GM21529 (cell line): ENCODE results near the gene KMT5B.

Experiments
- ATAC-seq: cut with Tn5 transposase; IDR thresholded peaks from one replicate; pipeline ENCODE4 v1.9.1; 2021; ENCODE audit not compliant: unreplicated experiment

The KMT5B gene

GRCh38 chr11:68216171-68216938 lies 3.3 kb upstream of the KMT5B start:
- no peak for ATAC-seq

- no peak for ATAC-seq
Measured at GRCh38 chr11:68215524-68216170, 2.6 kb upstream of the KMT5B start.

DNA sequence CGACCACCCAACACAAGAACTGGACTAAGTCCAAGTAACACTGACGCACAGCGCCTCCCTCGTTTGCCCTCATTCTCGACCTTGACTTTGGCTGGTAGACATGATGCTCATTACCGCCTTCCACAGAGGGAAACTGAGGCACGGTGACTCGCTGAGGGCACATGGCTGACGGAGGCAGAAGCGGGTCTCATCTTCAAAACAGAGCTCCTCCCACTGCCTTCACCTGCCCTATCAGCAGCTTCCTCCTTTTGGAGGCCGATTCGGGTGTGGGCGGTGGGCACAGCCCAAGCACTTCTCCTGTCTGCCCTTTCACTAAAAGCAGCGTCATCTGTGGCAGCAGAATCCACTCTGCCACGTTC lies 2.0 kb upstream of the KMT5B start:
- no peak for ATAC-seq

DNA sequence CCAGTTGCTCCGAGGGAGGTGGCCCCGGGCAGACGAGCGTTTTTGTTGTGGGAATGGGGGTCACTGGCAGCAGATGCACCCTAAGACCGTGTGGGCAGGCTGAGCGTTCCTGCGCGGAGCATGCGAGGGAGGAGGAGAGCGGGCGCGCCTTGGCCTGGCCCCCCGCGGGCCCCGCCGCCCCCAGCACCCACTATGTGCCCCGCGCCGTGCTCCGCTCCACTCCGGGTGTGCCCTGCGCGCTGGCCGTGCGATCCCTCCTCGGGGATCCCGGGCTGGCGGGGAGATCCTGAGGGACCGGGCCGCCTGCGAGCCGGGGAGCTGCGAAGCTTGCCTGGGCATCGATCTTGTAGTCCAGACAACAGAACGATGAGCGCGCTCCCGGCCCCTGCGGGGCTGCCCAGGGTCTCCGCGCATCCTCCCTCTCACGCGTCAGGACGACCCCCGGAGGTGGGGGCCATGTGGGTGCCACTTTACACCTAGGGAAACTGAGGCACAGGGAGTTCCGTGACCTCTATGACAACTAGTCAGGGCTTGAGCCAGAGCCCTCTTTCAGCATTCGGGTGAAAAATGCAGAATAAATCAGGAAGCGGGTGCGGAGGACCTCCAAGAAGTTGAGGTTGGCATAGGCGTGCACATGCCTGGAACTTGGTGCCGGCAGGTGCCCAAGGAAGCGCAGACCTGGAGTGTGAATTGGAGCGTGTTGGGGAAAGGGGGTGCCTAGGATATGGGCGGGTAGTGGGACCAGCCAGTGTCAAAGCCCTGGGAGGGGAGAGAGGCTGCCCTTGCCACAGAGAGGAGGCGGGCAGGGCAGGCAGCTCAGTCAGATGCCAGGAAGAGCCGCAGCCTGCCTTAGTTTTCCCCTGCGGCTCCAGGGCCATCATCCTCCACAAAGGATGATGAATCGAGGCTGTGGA lies 1.3 kb upstream of the KMT5B start:
- ATAC-seq = no peak

DNA sequence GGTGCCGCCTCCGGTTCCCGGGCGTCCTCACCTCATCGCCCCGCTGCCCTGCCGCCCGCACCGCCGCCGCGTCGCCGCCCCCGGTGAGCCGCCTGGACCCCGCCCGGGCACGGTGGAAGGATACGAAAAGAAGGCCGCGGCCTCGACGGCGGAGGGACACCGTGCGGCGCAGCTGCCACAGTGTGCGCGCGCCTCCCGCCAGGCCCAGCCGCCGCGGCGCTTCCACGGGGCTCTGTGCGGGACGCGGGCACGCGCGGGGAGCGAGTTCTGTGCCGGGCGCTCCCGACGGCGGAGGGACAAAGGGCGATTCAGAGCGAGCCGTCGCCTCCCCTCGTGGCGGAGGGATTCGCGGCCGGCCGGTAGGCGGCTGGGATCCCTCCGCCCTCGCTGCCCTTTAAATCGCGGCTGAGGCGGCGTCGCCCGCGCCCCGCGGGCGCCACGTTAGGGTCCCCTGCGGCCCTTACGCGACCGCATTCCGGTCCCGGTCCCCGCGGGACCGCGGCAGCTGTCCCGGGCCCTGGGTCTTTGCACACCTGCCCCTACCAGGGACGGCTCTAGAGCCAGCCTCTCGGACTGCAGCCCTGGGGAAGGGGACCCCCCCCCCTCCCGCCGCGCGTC lies 568 bp upstream of the KMT5B start:
- ATAC-seq = peak; percentile 38

GRCh38 chr11:68212421-68213134 lies 518 bp downstream of the KMT5B start:
- ATAC-seq = peak; percentile 56

DNA sequence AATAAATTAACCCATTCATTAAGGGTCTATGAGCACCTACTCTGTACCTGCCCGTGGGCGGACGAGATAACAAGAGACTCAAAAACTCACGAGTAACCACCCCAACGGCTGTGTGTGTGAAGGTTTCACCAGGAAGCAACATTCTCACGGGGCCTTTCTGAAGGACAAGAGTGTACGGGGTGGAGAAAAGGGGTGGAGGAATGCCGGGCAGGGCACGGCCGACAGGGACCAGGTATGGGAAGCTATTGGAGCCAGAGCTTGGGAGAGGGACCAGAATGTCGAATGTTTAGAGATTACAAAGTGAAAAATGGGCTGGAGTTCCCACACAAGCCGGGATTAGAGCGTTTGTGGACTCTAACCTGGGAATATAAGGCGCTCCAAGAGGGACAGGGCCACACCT lies 1.6 kb downstream of the KMT5B start:
- no peak for ATAC-seq

GRCh38 chr11:68206211-68206610 lies 6.9 kb downstream of the KMT5B start:
- no peak for ATAC-seq

- ATAC-seq = no peak
Measured at GRCh38 chr11:68204402-68204801, 8.7 kb downstream of the KMT5B start.

DNA sequence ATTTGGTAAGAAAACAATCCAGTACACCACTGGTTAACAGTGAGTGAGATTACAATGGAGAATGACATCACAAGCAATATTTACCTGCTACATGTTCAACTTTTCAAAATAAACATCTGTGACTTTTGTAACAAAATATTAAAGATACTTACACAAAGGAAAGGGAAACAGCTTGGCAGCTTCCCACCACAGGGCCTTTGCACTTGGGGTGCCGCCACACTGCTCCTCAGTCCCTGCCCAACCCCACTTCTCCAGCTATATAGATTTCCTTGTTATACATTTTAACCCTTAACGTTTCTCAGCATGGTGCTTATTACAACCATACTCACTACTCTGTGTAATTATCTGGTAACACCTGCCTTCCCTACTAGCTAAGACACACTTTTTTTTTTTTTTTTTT lies 10.9 kb downstream of the KMT5B start:
- no peak for ATAC-seq

- ATAC-seq = no peak
Measured at GRCh38 chr11:68201492-68201891, 11.6 kb downstream of the KMT5B start.

- ATAC-seq = no peak
Measured at GRCh38 chr11:68200639-68201038, 12.5 kb downstream of the KMT5B start.

DNA sequence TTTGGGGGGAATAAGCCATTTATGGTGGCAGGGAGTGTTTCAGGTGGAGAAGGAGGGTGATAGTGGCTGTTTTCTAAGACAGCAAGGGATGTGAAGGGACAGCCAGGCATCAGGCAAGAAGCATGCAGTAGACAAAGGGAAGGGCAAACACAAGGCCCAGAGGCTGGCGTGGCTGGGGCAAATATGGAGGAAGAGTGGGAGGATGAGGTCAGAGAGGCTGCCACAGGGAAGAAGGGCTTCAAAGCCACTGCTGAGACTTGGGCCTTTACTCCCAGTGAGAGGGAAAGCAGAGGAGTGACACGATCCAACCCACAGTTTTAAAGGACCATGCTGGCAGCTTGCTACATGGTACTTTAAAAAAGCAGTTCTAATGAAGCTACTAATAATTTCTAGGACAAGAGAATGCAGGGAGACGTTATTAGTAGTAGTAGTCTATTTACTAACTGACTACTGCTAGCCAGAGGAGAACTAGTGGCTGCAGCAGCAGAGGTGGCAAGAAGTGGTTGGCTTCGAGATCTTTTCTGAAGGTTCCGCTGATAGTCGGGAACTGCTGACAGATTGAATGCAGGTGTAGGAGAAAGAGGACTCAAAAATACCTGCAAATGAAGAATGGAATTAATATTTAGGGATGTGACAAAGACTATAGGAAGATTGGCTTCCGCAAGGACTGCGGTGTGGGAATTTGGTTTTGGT lies 13.7 kb downstream of the KMT5B start:
- no peak for ATAC-seq

DNA sequence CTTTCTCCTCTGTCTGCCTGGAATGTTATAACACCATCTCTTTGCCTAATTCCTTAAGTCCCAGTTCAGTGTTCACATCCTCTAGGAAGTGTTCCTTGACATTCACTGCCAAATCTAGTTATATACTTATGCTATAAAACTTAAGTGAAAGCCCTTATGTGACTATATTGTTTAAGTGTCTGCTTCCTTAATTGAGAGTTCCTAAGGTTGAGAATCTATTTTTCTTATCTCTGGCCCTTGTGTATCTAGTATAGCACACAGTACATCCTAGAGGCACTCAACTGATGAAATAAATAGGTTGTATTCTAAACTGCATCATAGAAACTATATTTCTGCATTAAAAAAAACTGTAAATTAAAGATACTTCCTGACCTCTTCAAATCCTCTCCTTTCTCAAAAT lies 16.9 kb downstream of the KMT5B start:
- ATAC-seq = no peak

GRCh38 chr11:68194675-68195294 lies 18.3 kb downstream of the KMT5B start:
- no peak for ATAC-seq

GRCh38 chr11:68193018-68193417 lies 20.1 kb downstream of the KMT5B start:
- no peak for ATAC-seq

DNA sequence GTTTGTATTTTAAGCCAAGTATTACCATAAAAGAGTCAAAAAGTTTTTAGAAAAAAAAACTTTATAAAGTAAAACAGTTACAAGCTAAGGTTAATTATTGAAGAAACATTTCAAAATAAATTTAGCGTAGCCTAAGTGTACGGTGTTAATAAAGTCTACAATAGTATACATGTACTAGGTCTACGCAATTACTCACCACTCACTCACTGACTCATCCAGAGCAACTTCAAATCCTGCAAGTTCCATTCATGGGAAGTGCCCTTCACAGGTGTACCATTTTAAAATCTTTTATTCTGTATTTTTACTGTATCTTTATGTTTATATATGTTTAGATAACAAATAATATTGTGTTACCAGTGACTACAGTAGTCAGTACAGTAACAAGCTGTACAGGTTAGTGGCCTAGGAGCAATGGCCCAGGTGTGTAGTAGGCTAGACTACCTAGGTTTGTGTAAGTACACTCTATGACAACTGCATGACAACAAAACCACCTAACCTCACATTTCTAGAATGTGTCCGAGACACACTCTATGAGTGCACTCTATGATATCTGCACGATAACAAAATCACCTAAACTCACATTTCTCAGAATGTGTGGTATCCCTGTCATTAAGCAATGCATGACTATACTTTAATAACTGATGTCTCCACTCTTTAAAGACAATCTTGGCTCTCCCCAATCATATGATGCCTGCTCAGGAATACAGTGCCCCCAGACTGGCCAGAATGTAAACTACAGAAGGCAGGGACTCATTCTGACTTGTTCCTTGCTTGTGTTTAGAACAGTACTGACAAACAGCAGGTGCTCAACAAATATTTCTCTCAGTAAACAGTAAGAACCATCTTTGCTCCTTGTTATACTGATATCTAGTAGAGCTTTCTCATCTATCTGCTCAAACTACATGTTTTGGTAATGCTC lies 21.2 kb downstream of the KMT5B start:
- no peak for ATAC-seq

- ATAC-seq = no peak
Measured at GRCh38 chr11:68189888-68190287, 23.2 kb downstream of the KMT5B start.

DNA sequence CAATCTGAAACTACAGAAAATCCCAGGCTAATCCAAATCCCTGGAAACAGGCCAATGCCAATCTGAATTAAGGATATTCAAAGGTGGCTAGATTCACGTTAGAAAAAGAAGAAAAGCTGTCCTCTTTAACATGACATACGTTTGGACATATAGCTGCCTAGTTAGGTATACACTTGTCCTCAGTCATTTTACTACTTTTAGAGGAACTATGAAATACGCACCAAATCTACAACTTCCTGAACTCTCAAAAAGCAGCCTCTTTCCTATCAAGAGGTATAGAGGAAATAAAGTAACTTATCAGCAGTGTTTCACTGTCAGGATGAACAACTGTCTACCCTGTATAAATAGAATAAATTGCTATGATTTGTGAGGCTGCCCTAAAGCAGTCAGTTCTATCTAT lies 24.0 kb downstream of the KMT5B start:
- ATAC-seq = no peak
